A549 (cell line): Measurements from ENCODE around the gene FBRSL1. TPM values are rescaled to one million over a fixed set of nuclear protein-coding genes. Genes with fewer than 3 reads are reported as not detected.

Experiments
- ATAC-seq, 2 experiments: fragments of 200-7000 bp in 1 of 2; fragments of >200 bp in 1 of 2; cut with Nextera tagmentation in 1 of 2; cut with Tn5 transposase in 1 of 2; 3 replicates each; pipeline versions ENCODE4 v1.8.0 to v1.9.1; 2018 to 2020; ENCODE audit warnings: mild to moderate bottlenecking in 1 of 2, moderate library complexity in 1 of 2
- CTCF ChIA-PET: fragments of 300-600 bp; sonication (Branson Sonifier 250); formaldehyde crosslinking; extraction: SDS; loops from one replicate; lab custom pipeline; 2021; ENCODE audit warnings: antibody characterized with exemption, inconsistent platforms; lab: Yijun Ruan, JAX
- POLR2A ChIA-PET: fragments of 350-600 bp; formaldehyde crosslinking; extraction: SDS; loops from one replicate; lab custom pipeline; 2021; ENCODE audit warnings: antibody characterized with exemption, inconsistent platforms; lab: Yijun Ruan, JAX
- DNase-seq, 2 experiments: peaks; one replicate each; pipeline versions ENCODE4 v3.0.0 to v3.0.0-alpha.2; 2011 to 2016; ENCODE audit warnings: low read depth in 1 of 2, low spot score in 1 of 2
- FAIRE-seq: peaks from 2 replicates; lab custom pipeline; 2011; peaks lifted over from hg19 to GRCh38; lab: Jason Lieb, UNC
- H3K27ac ChIP-seq, 2 experiments: fragments of >200 bp; sonication (Bioruptor Twin); formaldehyde crosslinking; 3 replicates each; pipeline ENCODE4 v1.5.1; 2016 to 2017
- H3K4me1 ChIP-seq: fragments of >200 bp; sonication (Bioruptor Twin); formaldehyde crosslinking; 3 replicates; pipeline ENCODE4 v1.6.1; 2016
- H3K4me2 ChIP-seq: fragments of >200 bp; sonication (Bioruptor Twin); formaldehyde crosslinking; 3 replicates; pipeline ENCODE4 v1.6.1; 2016
- H3K4me3 ChIP-seq: fragments of >200 bp; sonication (Bioruptor Twin); formaldehyde crosslinking; 3 replicates; pipeline ENCODE4 v1.5.1; 2016
- H3K9me3 ChIP-seq: fragments of >200 bp; sonication (Bioruptor Twin); formaldehyde crosslinking; 3 replicates; pipeline ENCODE4 v1.6.1; 2016
- BCL3 ChIP-seq: fragments of >200 bp; sonication (Bioruptor Twin); formaldehyde crosslinking; IDR thresholded peaks from 3 replicates; pipeline ENCODE4 v1.6.1; 2016
- CEBPB ChIP-seq, 2 experiments: fragments of >200 bp in 1 of 2; sonication (Bioruptor Twin) in 1 of 2; formaldehyde crosslinking in 1 of 2; IDR thresholded peaks; 2 replicates each; pipeline ENCODE4 v1.6.1; 2012 to 2016
- EHF ChIP-seq: fragments of 250-450 bp; sonication (Bioruptor Pico); IDR thresholded peaks from 2 replicates; pipeline ENCODE4 v1.5.0; 2020; ENCODE audit warnings: mild to moderate bottlenecking
- EP300 ChIP-seq, 2 experiments: fragments of >200 bp; sonication (Bioruptor Twin); formaldehyde crosslinking; IDR thresholded peaks; 2 replicates in 1 of 2; 3 replicates in 1 of 2; pipeline ENCODE4 v1.6.1; 2016 to 2017
- FOSL2 ChIP-seq, 2 experiments: fragments of 450-650 bp in 1 of 2; fragments of >200 bp in 1 of 2; sonication (Bioruptor Twin) in 1 of 2; formaldehyde crosslinking; IDR thresholded peaks; 2 replicates each; pipeline versions ENCODE4 v1.5.0 to v1.6.1; 2016 to 2020; ENCODE audit warnings: mild to moderate bottlenecking in 1 of 2, moderate library complexity in 1 of 2
- HES2 ChIP-seq: fragments of >200 bp; sonication (Bioruptor Twin); formaldehyde crosslinking; IDR thresholded peaks from 2 replicates; pipeline ENCODE4 v1.6.1; 2016
- HEYL ChIP-seq: fragments of 250-450 bp; sonication (Bioruptor Pico); IDR thresholded peaks from 2 replicates; pipeline ENCODE4 v1.8.0; 2021; ENCODE audit warnings: mild to moderate bottlenecking, moderate library complexity
- HOXA7 ChIP-seq: fragments of 250-450 bp; sonication (Bioruptor Pico); IDR thresholded peaks from 2 replicates; pipeline ENCODE4 v1.5.0; 2020; ENCODE audit warnings: mild to moderate bottlenecking, moderate library complexity
- JUNB ChIP-seq: fragments of >200 bp; sonication (Bioruptor Twin); formaldehyde crosslinking; IDR thresholded peaks from 2 replicates; pipeline ENCODE4 v1.6.1; 2016
- KDM1A ChIP-seq: fragments of 200-600 bp; sonication (generic); IDR thresholded peaks from 2 replicates; pipeline ENCODE4 v1.6.1; 2016; ENCODE audit warnings: low read depth, mild to moderate bottlenecking
- KDM5A ChIP-seq: fragments of 200-600 bp; sonication (generic); IDR thresholded peaks from 2 replicates; pipeline ENCODE4 v1.6.1; 2016; ENCODE audit warnings: antibody characterized with exemption, mild to moderate bottlenecking
- MAZ ChIP-seq: fragments of 150-350 bp; IDR thresholded peaks from 2 replicates; pipeline ENCODE4 v1.6.1; 2014; ENCODE audit warnings: antibody characterized with exemption, low read depth, low read length, borderline replicate concordance
- NPAS2 ChIP-seq: fragments of 250-450 bp; sonication (Bioruptor Pico); IDR thresholded peaks from 2 replicates; pipeline ENCODE4 v1.8.0; 2022; ENCODE audit warnings: mild to moderate bottlenecking, moderate library complexity, borderline replicate concordance
- NR3C1 ChIP-seq: fragments of >200 bp; sonication (Bioruptor Twin); formaldehyde crosslinking; IDR thresholded peaks from 3 replicates; pipeline ENCODE4 v1.6.1; 2017
- PBX3 ChIP-seq: IDR thresholded peaks from 2 replicates; pipeline ENCODE4 v1.6.1; 2012
- TP53 ChIP-seq: fragments of 250-450 bp; sonication (Bioruptor Pico); IDR thresholded peaks from 2 replicates; pipeline ENCODE4 v1.5.0; 2021; ENCODE audit warnings: mild to moderate bottlenecking, moderate library complexity
- USF2 ChIP-seq: fragments of 450-650 bp; IDR thresholded peaks from 2 replicates; pipeline ENCODE4 v1.6.1; 2014; ENCODE audit warnings: antibody characterized with exemption
- ZC3H11A ChIP-seq: fragments of 450-650 bp; IDR thresholded peaks from 2 replicates; pipeline ENCODE4 v1.6.1; 2014; ENCODE audit warnings: antibody characterized with exemption, mild to moderate bottlenecking
- ZSCAN20 ChIP-seq: fragments of 250-450 bp; sonication (Bioruptor Pico); IDR thresholded peaks from 2 replicates; pipeline ENCODE4 v1.8.0; 2022; ENCODE audit warnings: mild to moderate bottlenecking, moderate library complexity
- WGBS: methylation state at CpG from one replicate; pipeline ENCODE4 v1.1.6; 2017; ENCODE audit errors: missing lambda C conversion rate; 5-methylcytosine and 5-hydroxymethylcytosine counted together
- polyA plus RNA-seq, 4 experiments: library from polyadenylated mRNA; depleted of rRNA in 3 of 4; stranded (reverse); fragments of >200 nt; fragmentation: RNase III in 1 of 4; extraction: RNeasy Plus Mini Kit Qiagen cat#74134 plus additional on column Dnase treatment in 1 of 4; gene quantifications; 2 replicates in 3 of 4; 3 replicates in 1 of 4; pipeline ENCODE4 v1.2.3, GENCODE V29; 2011 to 2017
- TF ChIP-seq, protein P1 (sequence below): fragments of 150-350 bp; IDR thresholded peaks from 2 replicates; pipeline ENCODE4 v1.6.1; 2014; ENCODE audit warnings: low read depth, mild to moderate bottlenecking, low read length
- TF ChIP-seq, protein P2 (sequence below): IDR thresholded peaks from 2 replicates; pipeline ENCODE4 v1.6.1; 2012; ENCODE audit warnings: low read depth, borderline replicate concordance
- TF ChIP-seq, protein P3 (sequence below): fragments of 250-450 bp; sonication (Bioruptor Pico); IDR thresholded peaks from 2 replicates; pipeline ENCODE4 v1.5.0; 2021; ENCODE audit warnings: mild to moderate bottlenecking, moderate library complexity, borderline replicate concordance
- TF ChIP-seq, protein P4 (sequence below): fragments of 200-600 bp; sonication (generic); IDR thresholded peaks from 2 replicates; pipeline ENCODE4 v1.6.1; 2016; ENCODE audit warnings: antibody characterized with exemption, mild to moderate bottlenecking, moderate library complexity

FBRSL1 gene
- polyA plus RNA-seq, 2 of the 4 experiments (the other 2 are of a cell fraction) = 3.0 to 32.8 TPM

- Histone ChIP-seq H3K4me1 (no peaks in the 10 kb centered on the region; the same call in 2 of the 3 replicates), H3K4me3 (no peak overlapping the region), H3K4me2 (no peak overlapping the region), H3K27ac (no peak overlapping the region), H3K9me3 (0 out of 3 replicates have a peak, but pooled peaks cover 4% of the 10 kb centered on the region)
- FAIRE-seq (no peak), DNase-seq (no peak), ATAC-seq (no peak)
- no peak for TF ChIP-seq PBX3
- TF ChIP-seq HES2 = no peak
- no peak for TF ChIP-seq EHF (CRISPR knock-in tag)
- no peak for TF ChIP-seq USF2
- CTCF ChIA-PET = interaction anchor here (0.9 to 1.6 kb wide), 3 partner anchors 9 to 303 kb away, joined by 5 read pairs; no protein-coding TSS in a partner anchor
- 58% methylated on average over 32 of the region's 38 CpGs for WGBS
- POLR2A ChIA-PET = no interaction called here
Measured at GRCh38 chr12:132456944-132457495, 32.9 kb upstream of the FBRSL1 start.

DNA sequence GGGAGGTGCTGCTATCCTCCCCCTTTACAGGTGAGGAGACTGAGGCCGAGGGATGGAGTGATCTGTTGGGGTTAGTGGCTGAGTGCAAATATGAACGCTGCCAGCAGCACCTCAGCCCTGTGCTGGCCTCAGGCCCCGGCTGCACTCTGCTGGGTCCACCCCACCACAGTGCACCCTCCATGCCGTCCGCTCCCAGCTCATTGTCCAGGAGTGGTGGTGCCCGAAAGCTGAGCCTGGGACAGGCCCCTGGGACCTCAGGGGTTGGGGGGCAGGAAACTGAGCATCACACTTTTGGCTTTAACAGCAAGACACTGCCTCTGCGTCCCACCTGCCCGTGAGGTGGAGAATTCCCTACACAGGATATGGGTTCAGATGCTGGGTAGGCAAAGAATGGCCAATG is 31.5 kb upstream of the FBRSL1 start:
- ATAC-seq (peak in 1 of 2 experiments; percentile 24; a peak in 3 of 6 replicates), DNase-seq (no peak), FAIRE-seq (no peak)
- Histone ChIP-seq H3K27ac (no peak overlapping the region), H3K4me2 (no peak overlapping the region), H3K4me3 (no peak overlapping the region), H3K4me1 (no peaks in the 10 kb centered on the region; the same call in 2 of the 3 replicates), H3K9me3 (peaks cover 4% of the 10 kb centered on the region; the same call in 1 of the 3 replicates)
- 42% methylated on average over 8 of the region's 8 CpGs for WGBS
- TF ChIP-seq TP53 (CRISPR knock-in tag) (no peak), ZC3H11A (no peak), NR3C1 (no peak), JUNB (no peak), MAZ (no peak), KDM1A (no peak), HOXA7 (CRISPR knock-in tag) (no peak), HEYL (CRISPR knock-in tag) (no peak), PBX3 (no peak), ZSCAN20 (no peak), FOSL2 (IDR thresholded peaks at IDR 0.05) (no peak), FOSL2 (CRISPR knock-in tag; IDR thresholded peaks at IDR 0.05) (no peak), KDM5A (no peak), NPAS2 (CRISPR knock-in tag) (no peak), BCL3 (no peak), CEBPB (IDR thresholded peaks at IDR 0.05) (no peak), EP300 (IDR thresholded peaks at IDR 0.05) (no peak)
- TF ChIP-seq, protein P1, sequence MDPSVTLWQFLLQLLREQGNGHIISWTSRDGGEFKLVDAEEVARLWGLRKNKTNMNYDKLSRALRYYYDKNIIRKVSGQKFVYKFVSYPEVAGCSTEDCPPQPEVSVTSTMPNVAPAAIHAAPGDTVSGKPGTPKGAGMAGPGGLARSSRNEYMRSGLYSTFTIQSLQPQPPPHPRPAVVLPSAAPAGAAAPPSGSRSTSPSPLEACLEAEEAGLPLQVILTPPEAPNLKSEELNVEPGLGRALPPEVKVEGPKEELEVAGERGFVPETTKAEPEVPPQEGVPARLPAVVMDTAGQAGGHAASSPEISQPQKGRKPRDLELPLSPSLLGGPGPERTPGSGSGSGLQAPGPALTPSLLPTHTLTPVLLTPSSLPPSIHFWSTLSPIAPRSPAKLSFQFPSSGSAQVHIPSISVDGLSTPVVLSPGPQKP = no peak
- TF ChIP-seq, protein P2, sequence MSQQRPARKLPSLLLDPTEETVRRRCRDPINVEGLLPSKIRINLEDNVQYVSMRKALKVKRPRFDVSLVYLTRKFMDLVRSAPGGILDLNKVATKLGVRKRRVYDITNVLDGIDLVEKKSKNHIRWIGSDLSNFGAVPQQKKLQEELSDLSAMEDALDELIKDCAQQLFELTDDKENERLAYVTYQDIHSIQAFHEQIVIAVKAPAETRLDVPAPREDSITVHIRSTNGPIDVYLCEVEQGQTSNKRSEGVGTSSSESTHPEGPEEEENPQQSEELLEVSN = no peak
- TF ChIP-seq, protein P3, sequence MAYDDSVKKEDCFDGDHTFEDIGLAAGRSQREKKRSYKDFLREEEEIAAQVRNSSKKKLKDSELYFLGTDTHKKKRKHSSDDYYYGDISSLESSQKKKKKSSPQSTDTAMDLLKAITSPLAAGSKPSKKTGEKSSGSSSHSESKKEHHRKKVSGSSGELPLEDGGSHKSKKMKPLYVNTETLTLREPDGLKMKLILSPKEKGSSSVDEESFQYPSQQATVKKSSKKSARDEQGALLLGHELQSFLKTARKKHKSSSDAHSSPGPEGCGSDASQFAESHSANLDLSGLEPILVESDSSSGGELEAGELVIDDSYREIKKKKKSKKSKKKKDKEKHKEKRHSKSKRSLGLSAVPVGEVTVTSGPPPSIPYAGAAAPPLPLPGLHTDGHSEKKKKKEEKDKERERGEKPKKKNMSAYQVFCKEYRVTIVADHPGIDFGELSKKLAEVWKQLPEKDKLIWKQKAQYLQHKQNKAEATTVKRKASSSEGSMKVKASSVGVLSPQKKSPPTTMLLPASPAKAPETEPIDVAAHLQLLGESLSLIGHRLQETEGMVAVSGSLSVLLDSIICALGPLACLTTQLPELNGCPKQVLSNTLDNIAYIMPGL (CRISPR knock-in tag) = no peak
- TF ChIP-seq, protein P4, sequence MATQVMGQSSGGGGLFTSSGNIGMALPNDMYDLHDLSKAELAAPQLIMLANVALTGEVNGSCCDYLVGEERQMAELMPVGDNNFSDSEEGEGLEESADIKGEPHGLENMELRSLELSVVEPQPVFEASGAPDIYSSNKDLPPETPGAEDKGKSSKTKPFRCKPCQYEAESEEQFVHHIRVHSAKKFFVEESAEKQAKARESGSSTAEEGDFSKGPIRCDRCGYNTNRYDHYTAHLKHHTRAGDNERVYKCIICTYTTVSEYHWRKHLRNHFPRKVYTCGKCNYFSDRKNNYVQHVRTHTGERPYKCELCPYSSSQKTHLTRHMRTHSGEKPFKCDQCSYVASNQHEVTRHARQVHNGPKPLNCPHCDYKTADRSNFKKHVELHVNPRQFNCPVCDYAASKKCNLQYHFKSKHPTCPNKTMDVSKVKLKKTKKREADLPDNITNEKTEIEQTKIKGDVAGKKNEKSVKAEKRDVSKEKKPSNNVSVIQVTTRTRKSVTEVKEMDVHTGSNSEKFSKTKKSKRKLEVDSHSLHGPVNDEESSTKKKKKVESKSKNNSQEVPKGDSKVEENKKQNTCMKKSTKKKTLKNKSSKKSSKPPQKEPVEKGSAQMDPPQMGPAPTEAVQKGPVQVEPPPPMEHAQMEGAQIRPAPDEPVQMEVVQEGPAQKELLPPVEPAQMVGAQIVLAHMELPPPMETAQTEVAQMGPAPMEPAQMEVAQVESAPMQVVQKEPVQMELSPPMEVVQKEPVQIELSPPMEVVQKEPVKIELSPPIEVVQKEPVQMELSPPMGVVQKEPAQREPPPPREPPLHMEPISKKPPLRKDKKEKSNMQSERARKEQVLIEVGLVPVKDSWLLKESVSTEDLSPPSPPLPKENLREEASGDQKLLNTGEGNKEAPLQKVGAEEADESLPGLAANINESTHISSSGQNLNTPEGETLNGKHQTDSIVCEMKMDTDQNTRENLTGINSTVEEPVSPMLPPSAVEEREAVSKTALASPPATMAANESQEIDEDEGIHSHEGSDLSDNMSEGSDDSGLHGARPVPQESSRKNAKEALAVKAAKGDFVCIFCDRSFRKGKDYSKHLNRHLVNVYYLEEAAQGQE = no peak
- POLR2A ChIA-PET = no interaction called here
- CTCF ChIA-PET = interaction anchor here (1.2 kb wide), 1 partner anchor 65 kb away, joined by 3 read pairs; no protein-coding TSS in a partner anchor
